Keratinocyte (primary cell): ENCODE measurements around the gene PBX2.

Experiments used
- EZH2 ChIP-seq: IDR thresholded peaks from one replicate; pipeline ENCODE4 v1.6.1; 2012; ENCODE audit warnings: inconsistent platforms, mild to moderate bottlenecking, low read length, moderate library complexity
- TF ChIP-seq, protein P1 (sequence below), 3 experiments: IDR thresholded peaks in 1 of 3; conservative IDR thresholded peaks in 1 of 3; optimal IDR thresholded peaks in 1 of 3; 2 replicates in 2 of 3; 3 replicates in 1 of 3; pipeline versions ENCODE3 to v1.5.1; 2011; ENCODE audit warnings: low read length in 3 of 3, mild to moderate bottlenecking in 3 of 3, moderate library complexity in 2 of 3, control low read depth in 1 of 3, inconsistent platforms in 1 of 3; ENCODE audit not compliant: insufficient read depth in 2 of 3; ENCODE audit errors: extremely low read depth in 1 of 3

- TF ChIP-seq, protein P1, sequence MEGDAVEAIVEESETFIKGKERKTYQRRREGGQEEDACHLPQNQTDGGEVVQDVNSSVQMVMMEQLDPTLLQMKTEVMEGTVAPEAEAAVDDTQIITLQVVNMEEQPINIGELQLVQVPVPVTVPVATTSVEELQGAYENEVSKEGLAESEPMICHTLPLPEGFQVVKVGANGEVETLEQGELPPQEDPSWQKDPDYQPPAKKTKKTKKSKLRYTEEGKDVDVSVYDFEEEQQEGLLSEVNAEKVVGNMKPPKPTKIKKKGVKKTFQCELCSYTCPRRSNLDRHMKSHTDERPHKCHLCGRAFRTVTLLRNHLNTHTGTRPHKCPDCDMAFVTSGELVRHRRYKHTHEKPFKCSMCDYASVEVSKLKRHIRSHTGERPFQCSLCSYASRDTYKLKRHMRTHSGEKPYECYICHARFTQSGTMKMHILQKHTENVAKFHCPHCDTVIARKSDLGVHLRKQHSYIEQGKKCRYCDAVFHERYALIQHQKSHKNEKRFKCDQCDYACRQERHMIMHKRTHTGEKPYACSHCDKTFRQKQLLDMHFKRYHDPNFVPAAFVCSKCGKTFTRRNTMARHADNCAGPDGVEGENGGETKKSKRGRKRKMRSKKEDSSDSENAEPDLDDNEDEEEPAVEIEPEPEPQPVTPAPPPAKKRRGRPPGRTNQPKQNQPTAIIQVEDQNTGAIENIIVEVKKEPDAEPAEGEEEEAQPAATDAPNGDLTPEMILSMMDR (optimal IDR thresholded peaks at IDR 0.05 in 1 of 3, IDR thresholded peaks at IDR 0.05 in 1 of 3, conservative IDR thresholded peaks at IDR 0.05 in 1 of 3; ENCODE audit: extremely low read depth in 1 of 3, insufficient read depth in 2 of 3, low read length in 3 of 3) = no peak
- no peak for TF ChIP-seq EZH2
These were observed 22.2 kb downstream of the PBX2 start for GRCh38 chr6:32167761-32168262.
